Hematopoietic multipotent progenitor cell treated with erythropoietin and hydrocortisone succinate and interleukin-3 and kit ligand, for 4 days (in vitro differentiated cells): Measurements from ENCODE around the gene NFATC1.

ENCODE experiments used
- DNase-seq: peaks from one replicate; pipeline ENCODE4 v3.0.0-alpha.2; 2015

NFATC1 gene

GRCh38 chr18:79445696-79446561, 50.2 kb downstream of the NFATC1 start:
- DNase-seq = no peak

GRCh38 chr18:79446931-79447330, 51.2 kb downstream of the NFATC1 start:
- DNase-seq = no peak

- DNase-seq = peak; percentile 15
These were observed 52.1 kb downstream of the NFATC1 start for GRCh38 chr18:79447703-79448367.

GRCh38 chr18:79448621-79449020, 52.9 kb downstream of the NFATC1 start:
- no peak for DNase-seq

GRCh38 chr18:79449551-79450288, 54.0 kb downstream of the NFATC1 start:
- no peak for DNase-seq

- no peak for DNase-seq
These were observed 54.8 kb downstream of the NFATC1 start for GRCh38 chr18:79450289-79451080.

GRCh38 chr18:79451237-79452125, 55.8 kb downstream of the NFATC1 start:
- DNase-seq = no peak

GRCh38 chr18:79452190-79452990, 56.7 kb downstream of the NFATC1 start:
- DNase-seq = no peak

GRCh38 chr18:79452991-79453645, 57.4 kb downstream of the NFATC1 start:
- DNase-seq = no peak

- DNase-seq = no peak
These were observed 58.3 kb downstream of the NFATC1 start for GRCh38 chr18:79453816-79454735.

- no peak for DNase-seq
These were observed 59.5 kb downstream of the NFATC1 start for GRCh38 chr18:79455261-79455660.

- DNase-seq = no peak
These were observed 60.6 kb downstream of the NFATC1 start for GRCh38 chr18:79456105-79456980.

- no peak for DNase-seq
These were observed 61.5 kb downstream of the NFATC1 start for GRCh38 chr18:79457239-79457638.

- no peak for DNase-seq
These were observed 61.9 kb downstream of the NFATC1 start for GRCh38 chr18:79457652-79458051.

GRCh38 chr18:79458131-79458838, 62.6 kb downstream of the NFATC1 start:
- no peak for DNase-seq

GRCh38 chr18:79458917-79459803, 63.4 kb downstream of the NFATC1 start:
- no peak for DNase-seq
